ENCODE data around the gene HUS1. TPM values are rescaled to one million over a fixed set of nuclear protein-coding genes. Genes with fewer than 3 reads are reported as not detected.

Gene HUS1
- total RNA-seq, 2 donors from 2014 or later: 31.6 to 33.2 TPM

DNA sequence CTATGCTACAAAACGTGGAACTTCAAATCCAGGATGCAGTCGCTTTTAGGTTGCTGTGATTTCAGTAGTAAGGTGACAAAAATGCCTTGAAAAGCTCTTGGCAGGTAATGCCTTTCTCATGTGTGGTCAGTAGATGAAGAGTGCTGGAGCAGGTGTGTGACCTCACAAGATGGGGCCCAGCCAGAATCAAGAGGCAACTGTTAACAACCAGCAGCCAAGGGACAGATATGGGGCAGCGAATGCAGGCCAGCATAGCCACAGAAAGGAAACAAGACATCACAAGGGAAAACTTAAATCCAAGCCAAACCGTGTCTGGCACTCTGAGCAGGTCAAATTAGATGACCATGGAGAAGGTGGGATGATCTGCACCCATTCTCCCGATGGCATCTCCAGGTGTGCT is 12.3 kb downstream of the HUS1 start:
- Histone ChIP-seq H3K27ac (no peak overlapping the region), H3K9me3 (no peaks in the 10 kb centered on the region), H3K36me3 (peaks cover 30% of the 10 kb centered on the region), H3K4me1 (peaks cover 4% of the 10 kb centered on the region), H3K9ac (ENCODE audit: low read depth in 2 of 2, low read length in 2 of 2) (no peak overlapping the region), H3K27me3 (no peaks in the 10 kb centered on the region), H3K4me3 (no peak overlapping the region)
- TF ChIP-seq CTCF (IDR thresholded peaks at IDR 0.05): no peak
- DNase-seq: no peak
- intact Hi-C loops (cut with DNase I): no loop called here

- TF ChIP-seq CTCF (IDR thresholded peaks at IDR 0.05): no peak
- intact Hi-C loops (cut with DNase I): no loop called here
Observed at GRCh38 chr7:47965456-47965855, 14.0 kb downstream of the HUS1 start.

DNA sequence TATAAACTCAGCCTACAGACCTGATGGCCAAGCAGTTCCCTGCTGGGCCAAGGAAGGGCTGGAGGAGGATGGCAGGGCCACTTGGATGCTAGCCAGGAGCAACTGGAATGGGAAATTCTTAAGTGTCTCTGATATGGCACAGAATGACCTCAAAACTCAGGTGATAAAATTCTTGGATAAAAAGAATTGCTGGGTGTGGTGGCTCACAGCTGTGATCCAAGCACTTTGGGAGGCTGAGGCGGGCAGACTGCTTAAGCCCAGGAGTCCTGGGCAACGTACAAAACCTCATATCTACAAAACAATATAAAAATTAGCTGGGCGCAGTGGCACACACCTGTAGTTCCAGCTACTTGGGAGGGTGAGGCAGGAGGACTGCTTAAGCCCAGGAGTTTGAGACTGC is 17.2 kb downstream of the HUS1 start:
- intact Hi-C loops (cut with DNase I): no loop called here
- H3K4me1 ChIP-seq: no peaks in the 10 kb centered on the region
- H3K27me3 ChIP-seq: no peaks in the 10 kb centered on the region
- peaks cover 26% of the 10 kb centered on the region for H3K36me3 ChIP-seq
- no peak for TF ChIP-seq CTCF (IDR thresholded peaks at IDR 0.05)
- no peaks in the 10 kb centered on the region for H3K9me3 ChIP-seq
- H3K4me3 ChIP-seq: no peak overlapping the region
- peak overlapping the region; percentile 9 for H3K27ac ChIP-seq
- H3K9ac ChIP-seq (ENCODE audit: low read depth in 2 of 2, low read length in 2 of 2): no peak overlapping the region
- peak; percentile 57 for DNase-seq

More at GRCh38 chr7:47965456-47965855, 14.0 kb downstream of the HUS1 start:
- Histone ChIP-seq H3K4me3 (no peak overlapping the region), H3K27me3 (no peaks in the 10 kb centered on the region), H3K4me1 (peaks cover 2% of the 10 kb centered on the region), H3K9me3 (no peaks in the 10 kb centered on the region), H3K36me3 (peaks cover 30% of the 10 kb centered on the region), H3K27ac (no peak overlapping the region), H3K9ac (ENCODE audit: low read depth in 2 of 2, low read length in 2 of 2) (no peak overlapping the region)
- no peak for DNase-seq

DNA sequence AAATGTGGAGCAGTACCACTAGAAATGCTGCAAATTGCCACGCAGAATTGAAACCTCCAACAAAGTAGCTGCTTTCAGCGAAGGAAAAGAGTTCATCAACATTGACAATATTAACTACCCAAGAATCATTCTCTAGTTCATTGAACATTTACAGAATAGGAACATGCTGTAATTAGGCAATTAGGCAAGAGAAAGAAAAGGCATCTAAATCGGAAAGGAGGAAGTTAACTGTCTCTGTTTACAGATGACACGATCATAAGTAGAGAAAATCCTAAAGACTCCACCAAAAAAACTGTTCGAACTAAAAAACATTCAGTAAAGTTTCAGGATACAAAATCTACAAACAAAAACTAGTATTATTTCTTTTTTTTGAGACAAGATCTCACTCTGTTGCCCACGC is 22.3 kb downstream of the HUS1 start:
- H3K36me3 ChIP-seq: no peaks in the 10 kb centered on the region
- intact Hi-C loops (cut with DNase I): no loop called here
- TF ChIP-seq CTCF (IDR thresholded peaks at IDR 0.05): no peak
- H3K4me1 ChIP-seq: no peaks in the 10 kb centered on the region
- H3K27ac ChIP-seq: no peak overlapping the region
- H3K9me3 ChIP-seq: no peaks in the 10 kb centered on the region
- no peaks in the 10 kb centered on the region for H3K27me3 ChIP-seq
- H3K9ac ChIP-seq (ENCODE audit: low read depth in 2 of 2, low read length in 2 of 2): no peak overlapping the region
- no peak for DNase-seq
- H3K4me3 ChIP-seq: no peak overlapping the region

GRCh38 chr7:47956220-47956619 is 23.2 kb downstream of the HUS1 start:
- Histone ChIP-seq H3K4me3 (no peak overlapping the region), H3K27ac (no peak overlapping the region), H3K9ac (ENCODE audit: low read depth in 2 of 2, low read length in 2 of 2) (no peak overlapping the region), H3K4me1 (no peaks in the 10 kb centered on the region), H3K27me3 (no peaks in the 10 kb centered on the region), H3K36me3 (no peaks in the 10 kb centered on the region), H3K9me3 (no peaks in the 10 kb centered on the region)
- DNase-seq: no peak
- intact Hi-C loops (cut with DNase I): no loop called here
- TF ChIP-seq CTCF (IDR thresholded peaks at IDR 0.05): no peak
